ENCODE data around the gene LYSMD1. TPM values are rescaled to one million over a fixed set of nuclear protein-coding genes. Genes with fewer than 3 reads are reported as not detected.

Gene LYSMD1
- total RNA-seq, 4 donors from 2014 or later, result 13.4 to 19.7 (median 15.7) TPM

- Histone ChIP-seq H3K9me3 (no peaks in the 10 kb centered on the region), H3K27ac (no peak overlapping the region), H3K4me3 (replicated peaks in 1 of 3) (no peak overlapping the region), H3K27me3 (no peaks in the 10 kb centered on the region), H3K36me3 (no peaks in the 10 kb centered on the region), H3K4me1 (no peaks in the 10 kb centered on the region)
- DNase-seq, result no peak
- intact Hi-C loops (cut with DNase I), result no loop called here
- WGBS, 2 donors, result 83 to 88% methylated on average over 5 of the region's 5 CpGs
- TF ChIP-seq CTCF (IDR thresholded peaks at IDR 0.05) (no peak), POLR2A (IDR thresholded peaks at IDR 0.05) (no peak)
Observed at GRCh38 chr1:151124763-151125403, 40.8 kb downstream of the LYSMD1 start.

- no peak for DNase-seq
- Histone ChIP-seq H3K4me3 (replicated peaks in 1 of 3) (no peak overlapping the region), H3K36me3 (peaks cover 5 to 9% of the 10 kb centered on the region in 2 donors), H3K27me3 (no peaks in the 10 kb centered on the region), H3K9me3 (no peaks in the 10 kb centered on the region), H3K27ac (no peak overlapping the region), H3K4me1 (no peaks in the 10 kb centered on the region)
- no peak for TF ChIP-seq CTCF (IDR thresholded peaks at IDR 0.05)
- no peak for TF ChIP-seq POLR2A (IDR thresholded peaks at IDR 0.05)
- intact Hi-C loops (cut with DNase I), result no loop called here
- 97 to 99% methylated on average over 5 of the region's 5 CpGs for WGBS, 2 donors
Observed at GRCh38 chr1:151113877-151114276, 51.8 kb downstream of the LYSMD1 start.

Other genes starting within 250 kb of the LYSMD1 start
- gene SETDB1, start 239.5 kb downstream of the LYSMD1 start, total RNA-seq, result 10 to 100 TPM; 35.4 to 59.9 (median 44.8) TPM
- 100 to 1,000 TPM; 158 to 183 (median 171) TPM for gene CERS2, start 191.1 kb downstream of the LYSMD1 start, total RNA-seq
- gene ANXA9, start 183.6 kb downstream of the LYSMD1 start, total RNA-seq, result 10 to 100 TPM in 2 of 4 donors, 1 to 10 TPM in 2; 5.8 to 14.9 (median 10.0) TPM
- 100 to 1,000 TPM in 1 of 4 donors, 10 to 100 TPM in 3; 50.9 to 103 (median 90.4) TPM for gene MINDY1, start 159.0 kb downstream of the LYSMD1 start, total RNA-seq
- 10 to 100 TPM; 66.0 to 79.0 (median 76.3) TPM for gene PRUNE1, start 157.5 kb downstream of the LYSMD1 start, total RNA-seq
- gene BNIPL, start 129.3 kb downstream of the LYSMD1 start, total RNA-seq, result 10 to 100 TPM in 1 of 4 donors, 1 to 10 TPM in 3; 4.0 to 16.8 (median 5.0) TPM
- 10 to 100 TPM in 3 of 4 donors, 1 to 10 TPM in 1; 7.8 to 22.6 (median 14.8) TPM for gene C1orf56, start 118.2 kb downstream of the LYSMD1 start, total RNA-seq
- gene CDC42SE1, start 106.3 kb downstream of the LYSMD1 start, total RNA-seq, result 10 to 100 TPM; 64.9 to 95.3 (median 82.2) TPM
- gene MLLT11, start 105.5 kb downstream of the LYSMD1 start, total RNA-seq, result 1 to 10 TPM in 2 of 4 donors, under 1 TPM in 2; 0.46 to 1.6 (median 1.2) TPM
- gene GABPB2, start 95.1 kb downstream of the LYSMD1 start, total RNA-seq, result 10 to 100 TPM; 14.9 to 22.2 (median 18.3) TPM
- 1 to 10 TPM; 2.5 to 5.9 (median 3.4) TPM for gene SEMA6C, start 19.3 kb downstream of the LYSMD1 start, total RNA-seq
- gene TNFAIP8L2, start 9.3 kb downstream of the LYSMD1 start, total RNA-seq, result 1 to 10 TPM; 2.2 to 4.2 (median 2.4) TPM
- gene SCNM1, start 242 bp upstream of the LYSMD1 start, total RNA-seq, result 10 to 100 TPM; 13.2 to 44.5 (median 24.5) TPM
- not detected for gene TMOD4, start 10.1 kb upstream of the LYSMD1 start, total RNA-seq
- 10 to 100 TPM; 36.9 to 47.5 (median 39.9) TPM for gene VPS72, start 24.3 kb upstream of the LYSMD1 start, total RNA-seq
- gene PIP5K1A, start 32.6 kb upstream of the LYSMD1 start, total RNA-seq, result 10 to 100 TPM; 53.4 to 74.5 (median 57.8) TPM
- 100 to 1,000 TPM in 2 of 4 donors, 10 to 100 TPM in 2; 77.1 to 110 (median 96.5) TPM for gene PSMD4, start 88.8 kb upstream of the LYSMD1 start, total RNA-seq
- 10 to 100 TPM; 24.2 to 38.0 (median 33.7) TPM for gene ZNF687, start 116.4 kb upstream of the LYSMD1 start, total RNA-seq
- gene PI4KB, start 161.5 kb upstream of the LYSMD1 start, total RNA-seq, result 100 to 1,000 TPM in 3 of 4 donors, 10 to 100 TPM in 1; 93.1 to 110 (median 107) TPM
- gene RFX5, start 181.3 kb upstream of the LYSMD1 start, total RNA-seq, result 10 to 100 TPM; 36.0 to 69.9 (median 58.4) TPM
- 100 to 1,000 TPM; 151 to 513 (median 310) TPM for gene SELENBP1, start 206.8 kb upstream of the LYSMD1 start, total RNA-seq
- gene PSMB4, start 233.7 kb upstream of the LYSMD1 start, total RNA-seq, result 100 to 1,000 TPM; 154 to 283 (median 226) TPM

Data from thyroid gland (tissue), 4 donors.